Kidney (tissue), 14 donors: ENCODE measurements around the gene KRTAP10-7. TPM values are rescaled to one million over a fixed set of nuclear protein-coding genes. Genes with fewer than 3 reads are reported as not detected.

Experiments used
- DNase-seq, 5 donors: peaks; one replicate each; pipeline ENCODE4 v3.0.0-alpha.2; 2013 to 2020
- FAIRE-seq: peaks from 2 replicates; lab custom pipeline; 2012; peaks lifted over from hg19 to GRCh38; lab: Jason Lieb, UNC
- H3K27ac ChIP-seq, 2 donors: one replicate each; pipeline ENCODE4 v1.7.0; 2013; ENCODE audit warnings: low read depth in 2 of 2, low read length in 2 of 2, inconsistent platforms in 1 of 2
- H3K27me3 ChIP-seq: one replicate; pipeline ENCODE4 v1.7.1; 2013; ENCODE audit warnings: low read length, inconsistent platforms; ENCODE audit not compliant: control insufficient read depth, insufficient read depth
- H3K36me3 ChIP-seq, 3 donors: one replicate each; pipeline versions ENCODE4 v1.7.0 to v1.7.1; 2013; ENCODE audit warnings: low read length in 3 of 3, control low read depth in 1 of 3, inconsistent platforms in 1 of 3; ENCODE audit not compliant: insufficient read depth in 3 of 3, control insufficient read depth in 2 of 3
- H3K4me1 ChIP-seq, 3 donors: one replicate each; pipeline versions ENCODE4 v1.7.0 to v1.7.1; 2013; ENCODE audit warnings: low read length in 3 of 3, inconsistent platforms in 1 of 3, low read depth in 1 of 3; ENCODE audit not compliant: control insufficient read depth in 2 of 3, insufficient read depth in 2 of 3
- H3K4me3 ChIP-seq, 3 donors: one replicate each; pipeline versions ENCODE4 v1.7.0 to v1.8.1; 2013; ENCODE audit warnings: low read length in 3 of 3, control low read depth in 1 of 3, inconsistent platforms in 1 of 3
- H3K9ac ChIP-seq, 3 donors: one replicate each; pipeline versions ENCODE4 v1.7.0 to v1.7.1; 2013; ENCODE audit warnings: low read length in 3 of 3, control low read depth in 1 of 3, inconsistent platforms in 1 of 3
- H3K9me3 ChIP-seq, 3 donors: one replicate each; pipeline versions ENCODE4 v1.7.0 to v1.7.1; 2013; ENCODE audit warnings: low read length in 3 of 3, control low read depth in 1 of 3, inconsistent platforms in 1 of 3; ENCODE audit not compliant: control insufficient read depth in 2 of 3, insufficient read depth in 1 of 3
- CTCF ChIP-seq: IDR thresholded peaks from 3 replicates; pipeline ENCODE4 v1.5.1; 2012; ENCODE audit warnings: mild to moderate bottlenecking, moderate library complexity, borderline replicate concordance; ENCODE audit not compliant: insufficient read depth; ENCODE audit errors: extremely low read depth
- intact Hi-C: fragments of 100-400 bp; cut with DNase I; formaldehyde crosslinking; loops from one replicate; pipeline ENCODE4 v1.11.1; 2022
- polyA plus RNA-seq: library from polyadenylated mRNA; stranded (reverse); fragments of 350-450 nt; fragmentation: Illumina TruSeq; extraction: RNeasy Lipid Tissue Mini Kit (QIAGEN cat#74804); gene quantifications from one replicate; pipeline ENCODE4 v1.2.3, GENCODE V29; 2014; ENCODE audit warnings: low read depth, low replicate concordance; ENCODE audit not compliant: insufficient read depth
- total RNA-seq: library from RNA; stranded (reverse); fragmentation: NEBNext Ultra II Directional; extraction: Animal tissue kit (Norgen Biotek cat#: 25700); gene quantifications from one replicate; pipeline ENCODE4 v1.2.1, GENCODE V29; 2021
- donor health status: control.
- donor health status: control.
- donor health status: control.
- donor health status: control.
- donor health status: control.
- donor health status: DM: yes; HTN: yes; CAD: no.
- donor health status: Normal renal cell carcinoma (clear cell type).

Gene KRTAP10-7
- total and polyA plus RNA-seq, 2 donors from 2014 or later: not detected

- Histone ChIP-seq H3K27me3 (no peaks in the 10 kb centered on the region), H3K9me3 (peaks cover 0 to 10% (median 4%) of the 10 kb centered on the region in 3 donors), H3K4me1 (no peaks in the 10 kb centered on the region), H3K4me3 (no peak overlapping the region), H3K27ac (no peak overlapping the region), H3K9ac (no peak overlapping the region), H3K36me3 (no peaks in the 10 kb centered on the region)
- no peak for FAIRE-seq
- intact Hi-C loops: no loop called here
- no peak for TF ChIP-seq CTCF
- DNase-seq: no peak
These were observed 19.2 kb upstream of the KRTAP10-7 start for GRCh38 chr21:44581158-44581557.

- FAIRE-seq: no peak
- no peak for DNase-seq
- H3K27me3 ChIP-seq: no peaks in the 10 kb centered on the region
- no peak overlapping the region for H3K4me3 ChIP-seq
- H3K4me1 ChIP-seq: no peaks in the 10 kb centered on the region
- peaks cover 0 to 5% (median 4%) of the 10 kb centered on the region in 3 donors for H3K9me3 ChIP-seq
- no peaks in the 10 kb centered on the region for H3K36me3 ChIP-seq
- no peak for TF ChIP-seq CTCF
- H3K27ac ChIP-seq: no peak overlapping the region
- H3K9ac ChIP-seq: no peak overlapping the region
- intact Hi-C loops: no loop called here
These were observed 18.3 kb upstream of the KRTAP10-7 start for GRCh38 chr21:44582055-44582454.

- H3K4me3 ChIP-seq: no peak overlapping the region
- peaks cover 0 to 2% (median 0%) of the 10 kb centered on the region in 3 donors for H3K9me3 ChIP-seq
- H3K27ac ChIP-seq: no peak overlapping the region
- no peaks in the 10 kb centered on the region for H3K36me3 ChIP-seq
- FAIRE-seq (no peak), DNase-seq (peak in 3 of 5 donors; percentile 57 to 78 (median 61))
- H3K4me1 ChIP-seq: no peaks in the 10 kb centered on the region
- intact Hi-C loops: no loop called here
- H3K27me3 ChIP-seq: no peaks in the 10 kb centered on the region
- TF ChIP-seq CTCF: no peak
- H3K9ac ChIP-seq: no peak overlapping the region
These were observed 17.2 kb upstream of the KRTAP10-7 start for GRCh38 chr21:44583089-44583799.

GRCh38 chr21:44583800-44584147, 16.6 kb upstream of the KRTAP10-7 start:
- intact Hi-C loops: no loop called here
- peaks cover 0 to 2% (median 0%) of the 10 kb centered on the region in 3 donors for H3K9me3 ChIP-seq
- H3K4me1 ChIP-seq: no peaks in the 10 kb centered on the region
- no peak overlapping the region for H3K9ac ChIP-seq
- no peak for DNase-seq
- no peak for FAIRE-seq
- no peaks in the 10 kb centered on the region for H3K27me3 ChIP-seq
- no peak for TF ChIP-seq CTCF
- H3K4me3 ChIP-seq: no peak overlapping the region
- no peaks in the 10 kb centered on the region for H3K36me3 ChIP-seq
- H3K27ac ChIP-seq: no peak overlapping the region
